DND-41 (cell line): Measurements from ENCODE around the gene TMEM132C.

ENCODE experiments used
- ATAC-seq: fragments of 200-7000 bp; cut with Tn5 transposase; 3 replicates; pipeline ENCODE4 v1.9.1; 2021; ENCODE audit warnings: low read depth; ENCODE audit not compliant: insufficient read depth
- DNase-seq: peaks from one replicate; pipeline ENCODE4 v3.0.0-alpha.2; 2020
- H2AFZ ChIP-seq: 2 replicates; pipeline ENCODE4 v1.6.0; 2012; ENCODE audit warnings: low read depth, low read length
- H3K27ac ChIP-seq: 2 replicates; pipeline ENCODE4 v1.5.1; 2012; ENCODE audit warnings: low read length, inconsistent platforms
- H3K27me3 ChIP-seq: fragments of 200-600 bp; sonication (generic); 2 replicates; pipeline ENCODE4 v1.6.0; 2012; ENCODE audit warnings: low read length, mild to moderate bottlenecking, inconsistent platforms; ENCODE audit not compliant: insufficient read depth, poor library complexity
- H3K36me3 ChIP-seq: 2 replicates; pipeline ENCODE4 v1.5.1; 2012; ENCODE audit warnings: low read length, inconsistent platforms; ENCODE audit not compliant: insufficient read depth
- H3K4me1 ChIP-seq: 2 replicates; pipeline ENCODE4 v1.5.1; 2012; ENCODE audit warnings: mild to moderate bottlenecking, low read length; ENCODE audit not compliant: insufficient read depth
- H3K4me2 ChIP-seq: 2 replicates; pipeline ENCODE4 v1.6.0; 2012; ENCODE audit warnings: mild to moderate bottlenecking, moderate library complexity, low read length, inconsistent platforms; ENCODE audit not compliant: insufficient read depth
- H3K4me3 ChIP-seq, 2 experiments: fragments of 200-600 bp in 1 of 2; shearing (Covaris generic) in 1 of 2; 2 replicates each; pipeline ENCODE4 v1.5.1; 2012 to 2016; ENCODE audit warnings: inconsistent platforms in 2 of 2, low read length in 2 of 2, mild to moderate bottlenecking in 2 of 2, low read depth in 1 of 2, moderate library complexity in 1 of 2
- H3K79me2 ChIP-seq: 2 replicates; pipeline ENCODE4 v1.6.0; 2012; ENCODE audit warnings: low read length, inconsistent platforms; ENCODE audit not compliant: insufficient read depth
- H3K9ac ChIP-seq: 2 replicates; pipeline ENCODE4 v1.6.0; 2012; ENCODE audit warnings: low read depth, mild to moderate bottlenecking, inconsistent platforms, low read length, moderate library complexity
- H3K9me3 ChIP-seq: 2 replicates; pipeline ENCODE4 v1.5.1; 2012; ENCODE audit warnings: low read length, moderate library complexity, mild to moderate bottlenecking, inconsistent platforms; ENCODE audit not compliant: insufficient read depth, severe bottlenecking
- H4K20me1 ChIP-seq: 2 replicates; pipeline ENCODE4 v1.6.0; 2012; ENCODE audit warnings: low read length; ENCODE audit not compliant: insufficient read depth
- CTCF ChIP-seq: IDR thresholded peaks from 2 replicates; pipeline ENCODE4 v1.5.1; 2012; ENCODE audit warnings: borderline replicate concordance, low read length, moderate library complexity, mild to moderate bottlenecking; ENCODE audit not compliant: poor library complexity, severe bottlenecking; ENCODE audit errors: extremely low read depth
- EZH2 ChIP-seq: IDR thresholded peaks from 3 replicates; pipeline ENCODE4 v1.6.1; 2012; ENCODE audit warnings: borderline replicate concordance, low read depth, mild to moderate bottlenecking, moderate library complexity, low read length, inconsistent platforms; ENCODE audit not compliant: severe bottlenecking

TMEM132C gene

GRCh38 chr12:128268379-128268995 is 1.5 kb downstream of the TMEM132C start:
- Histone ChIP-seq H3K79me2 (no peaks in the 10 kb centered on the region), H3K27ac (no peak overlapping the region), H3K4me3 (no peak overlapping the region), H3K4me2 (no peak overlapping the region), H3K27me3 (no peaks in the 10 kb centered on the region), H4K20me1 (no peaks in the 10 kb centered on the region), H3K4me1 (no peaks in the 10 kb centered on the region), H2AFZ (no peak overlapping the region), H3K9ac (no peak overlapping the region), H3K9me3 (peaks cover 11% of the 10 kb centered on the region), H3K36me3 (no peaks in the 10 kb centered on the region)
- DNase-seq (no peak), ATAC-seq (no peak)
- TF ChIP-seq EZH2 (no peak), CTCF (no peak)

- H3K4me2 ChIP-seq, result no peak overlapping the region
- H3K27ac ChIP-seq, result no peak overlapping the region
- H3K9ac ChIP-seq, result no peak overlapping the region
- no peaks in the 10 kb centered on the region for H3K4me1 ChIP-seq
- DNase-seq (no peak), ATAC-seq (no peak)
- no peaks in the 10 kb centered on the region for H3K79me2 ChIP-seq
- peaks cover 16% of the 10 kb centered on the region for H3K9me3 ChIP-seq
- H3K27me3 ChIP-seq, result no peaks in the 10 kb centered on the region
- no peak overlapping the region for H2AFZ ChIP-seq
- no peaks in the 10 kb centered on the region for H4K20me1 ChIP-seq
- no peaks in the 10 kb centered on the region for H3K36me3 ChIP-seq
- H3K4me3 ChIP-seq, result no peak overlapping the region
- no peak for TF ChIP-seq EZH2
- TF ChIP-seq CTCF, result no peak
Measured at GRCh38 chr12:128269181-128269591, 2.2 kb downstream of the TMEM132C start.

- DNase-seq (no peak), ATAC-seq (no peak)
- Histone ChIP-seq H4K20me1 (no peaks in the 10 kb centered on the region), H2AFZ (no peak overlapping the region), H3K9ac (no peak overlapping the region), H3K36me3 (no peaks in the 10 kb centered on the region), H3K4me2 (no peak overlapping the region), H3K27ac (no peak overlapping the region), H3K79me2 (no peaks in the 10 kb centered on the region), H3K4me3 (no peak overlapping the region), H3K4me1 (no peaks in the 10 kb centered on the region), H3K9me3 (peaks cover 15% of the 10 kb centered on the region), H3K27me3 (no peaks in the 10 kb centered on the region)
- TF ChIP-seq EZH2 (no peak), CTCF (no peak)
Measured at GRCh38 chr12:128276471-128276870, 9.5 kb downstream of the TMEM132C start.

GRCh38 chr12:128286970-128287369 is 20.0 kb downstream of the TMEM132C start:
- Histone ChIP-seq H3K4me1 (no peaks in the 10 kb centered on the region), H3K27ac (no peak overlapping the region), H4K20me1 (no peaks in the 10 kb centered on the region), H3K9ac (no peak overlapping the region), H3K36me3 (no peaks in the 10 kb centered on the region), H2AFZ (no peak overlapping the region), H3K9me3 (no peaks in the 10 kb centered on the region), H3K4me3 (no peak overlapping the region), H3K79me2 (no peaks in the 10 kb centered on the region), H3K27me3 (no peaks in the 10 kb centered on the region), H3K4me2 (no peak overlapping the region)
- ATAC-seq, result no peak
- TF ChIP-seq EZH2 (no peak), CTCF (no peak)
- no peak for DNase-seq
